ENCODE data around the gene PIK3R4.

PIK3R4 gene

DNA sequence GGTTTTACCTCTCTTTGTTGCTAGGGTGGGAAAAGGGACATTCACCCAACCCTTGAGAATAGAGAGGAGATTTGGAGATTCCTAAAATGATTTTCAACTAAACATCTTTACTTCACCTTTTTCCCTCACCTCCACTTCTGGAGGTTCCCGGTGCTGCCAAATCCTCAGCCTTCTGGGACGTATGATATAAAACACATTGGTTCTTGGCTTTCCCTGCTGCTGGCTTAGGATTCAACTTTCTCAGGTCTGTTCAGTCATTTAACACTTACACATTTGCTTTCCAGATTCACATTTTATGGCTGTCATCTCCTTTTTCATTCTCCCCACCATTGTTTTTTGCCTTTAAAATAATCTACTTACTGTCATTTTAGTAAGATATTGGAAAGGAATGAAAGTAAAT lies 106.6 kb downstream of the PIK3R4 start:
- DNase-seq (ENCODE audit: low read depth in 2 of 2): no peak

DNA sequence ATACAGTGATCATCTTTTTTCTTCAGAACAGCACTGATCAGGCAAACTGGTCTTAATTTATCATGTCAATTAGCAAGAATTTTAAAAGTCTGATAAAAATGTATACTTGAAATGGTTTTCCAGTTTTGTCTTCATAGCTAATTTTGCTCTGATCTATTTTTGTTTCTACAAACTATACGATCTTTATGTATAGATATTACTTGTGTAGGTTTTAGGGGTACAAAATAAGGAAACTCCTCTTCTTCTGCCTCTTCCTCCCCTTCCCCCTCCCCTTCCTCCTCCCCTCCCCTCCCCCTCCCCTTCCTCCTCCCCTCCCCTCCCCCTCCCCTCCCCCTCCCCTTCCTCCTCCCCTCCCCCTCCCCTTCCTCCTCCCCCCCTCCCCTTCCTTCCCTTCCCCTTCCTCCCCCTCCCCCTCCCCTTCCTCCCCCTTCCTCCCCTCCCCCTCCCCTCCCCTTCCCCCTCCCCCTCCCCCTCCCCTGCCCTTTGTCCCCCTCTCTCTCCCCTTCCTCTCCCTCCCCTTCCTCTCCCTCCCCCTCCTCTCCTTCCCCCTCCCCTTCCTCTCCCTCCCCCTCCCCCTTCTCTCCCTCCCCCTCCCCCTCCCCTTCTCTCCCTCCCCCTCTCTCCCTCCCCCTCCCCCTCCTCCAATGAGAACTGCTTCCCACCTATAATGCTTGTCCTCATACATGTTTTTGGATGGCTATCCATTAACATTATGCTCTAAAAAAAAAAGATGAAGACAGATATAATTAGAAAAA lies 110.0 kb downstream of the PIK3R4 start:
- no peak for DNase-seq (ENCODE audit: low read depth in 2 of 2)

- no peak for DNase-seq (ENCODE audit: low read depth in 2 of 2)
Measured at GRCh38 chr3:130635978-130636377, 110.7 kb downstream of the PIK3R4 start.

- no peak for DNase-seq (ENCODE audit: low read depth in 2 of 2)
Measured at GRCh38 chr3:130635285-130635684, 111.3 kb downstream of the PIK3R4 start.
